Measurements from ENCODE around the gene PCDHB2.
"Not testable (repeated sequence)": the region's sequence is repeated elsewhere in the genome, so short reads cannot be mapped to it uniquely, and the experiment has no call there.

PCDHB2 gene

GRCh38 chr5:141100243-141100805 lies 5.9 kb downstream of the PCDHB2 start, which contains the start of gene PCDHB3:
TSS of gene PCDHB3 (plus strand) at chr5:141100473. CDS start at chr5:141100650, 177 bp downstream.
- H3K27ac ChIP-seq = peak within 1 kb of the TSS; percentile 69
- TF ChIP-seq CTCF (conservative IDR thresholded peaks at IDR 0.05) = peak; percentile 78

DNA sequence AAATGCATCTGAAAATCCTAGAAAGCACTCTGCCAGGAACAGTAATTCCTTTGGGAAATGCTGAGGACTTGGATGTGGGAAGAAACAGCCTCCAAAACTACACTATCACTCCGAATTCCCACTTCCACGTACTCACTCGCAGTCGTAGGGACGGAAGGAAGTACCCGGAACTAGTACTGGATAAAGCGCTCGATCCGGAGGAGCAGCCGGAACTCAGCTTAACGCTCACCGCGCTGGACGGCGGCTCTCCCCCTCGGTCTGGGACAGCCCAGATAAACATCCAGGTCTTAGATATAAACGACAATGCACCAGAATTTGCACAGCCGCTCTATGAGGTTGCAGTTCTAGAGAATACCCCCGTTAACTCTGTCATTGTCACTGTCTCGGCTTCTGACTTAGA lies 6.6 kb downstream of the PCDHB2 start:
- TF ChIP-seq CTCF (conservative IDR thresholded peaks at IDR 0.05) = no peak
- peak overlapping the region; percentile 69 for H3K27ac ChIP-seq

DNA sequence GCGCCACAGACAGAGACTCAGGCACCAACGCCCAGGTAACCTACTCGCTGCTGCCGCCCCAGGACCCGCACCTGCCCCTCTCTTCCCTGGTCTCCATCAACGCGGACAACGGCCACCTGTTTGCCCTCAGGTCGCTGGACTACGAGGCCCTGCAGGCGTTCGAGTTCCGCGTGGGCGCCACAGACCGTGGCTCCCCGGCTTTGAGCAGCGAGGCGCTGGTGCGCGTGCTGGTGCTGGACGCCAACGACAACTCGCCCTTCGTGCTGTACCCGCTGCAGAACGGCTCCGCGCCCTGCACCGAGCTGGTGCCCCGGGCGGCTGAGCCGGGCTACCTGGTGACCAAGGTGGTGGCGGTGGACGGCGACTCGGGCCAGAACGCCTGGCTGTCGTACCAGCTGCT lies 7.7 kb downstream of the PCDHB2 start:
- not testable (repeated sequence) for H3K27ac ChIP-seq

- not testable (repeated sequence) for H3K27ac ChIP-seq
Measured at GRCh38 chr5:141102471-141102870, 8.1 kb downstream of the PCDHB2 start.

DNA sequence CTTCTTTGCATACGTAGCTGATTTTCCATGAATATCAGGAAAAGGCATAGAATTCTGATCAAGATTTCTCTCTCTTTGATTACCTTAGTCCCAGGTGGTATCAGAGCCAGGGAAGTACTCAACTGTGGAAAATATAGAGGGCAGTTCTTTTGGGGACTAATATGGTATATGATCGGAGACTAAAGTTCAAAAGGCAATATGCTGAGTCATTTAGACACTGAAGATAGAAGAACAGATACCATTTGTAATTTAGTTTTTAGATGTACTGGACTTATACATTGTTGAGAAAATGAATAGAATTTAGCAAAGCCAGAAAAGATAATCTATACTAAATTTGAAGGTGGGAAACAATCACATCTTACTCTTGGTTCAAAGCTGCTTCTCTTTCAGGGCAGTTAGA lies 10.9 kb downstream of the PCDHB2 start:
- no peak overlapping the region for H3K27ac ChIP-seq
- TF ChIP-seq CTCF (conservative IDR thresholded peaks at IDR 0.05) = no peak

- no peak for TF ChIP-seq CTCF (conservative IDR thresholded peaks at IDR 0.05)
- no peak overlapping the region for H3K27ac ChIP-seq
Measured at GRCh38 chr5:141119250-141119649, 24.8 kb downstream of the PCDHB2 start.

DNA sequence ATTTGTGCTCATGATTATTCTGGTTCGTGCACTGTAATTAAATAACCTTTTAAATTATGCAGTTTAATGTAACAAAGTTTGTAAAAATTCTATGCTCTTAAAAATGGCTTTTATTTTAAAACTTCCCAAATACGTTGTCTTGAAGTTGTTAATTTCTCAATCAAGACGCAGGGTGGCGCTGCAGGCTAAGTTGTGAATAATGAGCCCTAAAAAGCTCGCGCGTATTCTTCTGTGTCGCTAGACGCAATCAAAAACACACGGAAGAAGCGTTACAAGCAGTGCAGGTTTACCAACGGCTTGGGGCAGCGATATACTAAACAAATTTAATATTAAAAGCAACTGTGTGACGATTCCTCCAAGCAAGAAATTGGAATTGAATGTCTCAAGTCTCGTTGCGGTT lies 27.1 kb downstream of the PCDHB2 start, which contains the start of gene PCDHB4:
TSS of gene PCDHB4 (plus strand) at position 256 of the 400 bp plus-strand sequence. CDS start 181 bp downstream, outside the sequence.
- H3K27ac ChIP-seq = no peak within 1 kb of the TSS
- TF ChIP-seq CTCF (conservative IDR thresholded peaks at IDR 0.05) = peak; percentile 69

DNA sequence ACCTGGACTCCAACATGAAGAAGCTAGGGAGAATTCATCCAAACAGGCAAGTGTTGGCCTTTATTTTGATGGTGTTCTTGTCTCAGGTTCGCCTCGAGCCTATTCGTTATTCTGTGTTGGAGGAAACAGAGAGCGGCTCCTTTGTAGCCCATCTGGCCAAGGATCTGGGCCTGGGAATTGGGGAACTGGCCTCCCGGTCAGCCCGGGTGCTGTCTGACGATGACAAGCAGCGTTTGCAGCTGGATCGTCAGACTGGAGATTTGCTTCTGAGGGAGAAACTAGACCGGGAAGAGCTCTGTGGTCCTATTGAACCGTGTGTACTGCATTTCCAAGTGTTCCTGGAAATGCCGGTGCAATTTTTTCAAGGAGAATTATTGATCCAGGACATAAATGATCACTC lies 27.6 kb downstream of the PCDHB2 start:
- no peak overlapping the region for H3K27ac ChIP-seq
- TF ChIP-seq CTCF (conservative IDR thresholded peaks at IDR 0.05) = no peak

- H3K27ac ChIP-seq = not testable (repeated sequence)
Measured at GRCh38 chr5:141123396-141124135, 29.2 kb downstream of the PCDHB2 start.

All from VCaP (cell line).